ENCODE data around the gene SPX. TPM values are rescaled to one million over a fixed set of nuclear protein-coding genes. Genes with fewer than 3 reads are reported as not detected.

SPX gene
- total RNA-seq, 4 donors from 2014 or later = 1.5 to 2.4 (median 1.6) TPM; not detected in 1

GRCh38 chr12:21543151-21543550, 17.1 kb downstream of the SPX start:
- no peaks in the 10 kb centered on the region for H3K9me3 ChIP-seq
- H3K27me3 ChIP-seq = no peaks in the 10 kb centered on the region
- DNase-seq (ENCODE audit: low spot score in 2 of 2) = no peak
- no peak for TF ChIP-seq POLR2A (IDR thresholded peaks at IDR 0.05)
- TF ChIP-seq CTCF (IDR thresholded peaks at IDR 0.05) = no peak
- TF ChIP-seq EP300 (IDR thresholded peaks at IDR 0.05) = no peak
- no peaks in the 10 kb centered on the region for H3K4me1 ChIP-seq
- H3K27ac ChIP-seq = no peak overlapping the region
- no peaks in the 10 kb centered on the region for H3K36me3 ChIP-seq
- no peak overlapping the region for H3K4me3 ChIP-seq

- Histone ChIP-seq H3K4me1 (no peaks in the 10 kb centered on the region), H3K9me3 (no peaks in the 10 kb centered on the region), H3K4me3 (no peak overlapping the region), H3K27me3 (no peaks in the 10 kb centered on the region), H3K27ac (no peak overlapping the region), H3K36me3 (no peaks in the 10 kb centered on the region)
- DNase-seq (ENCODE audit: low spot score in 2 of 2) = no peak
- no peak for TF ChIP-seq CTCF (IDR thresholded peaks at IDR 0.05)
- 86 to 92% methylated on average over 2 of the region's 2 CpGs for WGBS, 2 donors
Measured at GRCh38 chr12:21545557-21545956, 19.5 kb downstream of the SPX start.

- TF ChIP-seq EP300 (IDR thresholded peaks at IDR 0.05) = no peak
- no peak for TF ChIP-seq POLR2A (IDR thresholded peaks at IDR 0.05)
- TF ChIP-seq CTCF (IDR thresholded peaks at IDR 0.05) = no peak
- H3K9me3 ChIP-seq = no peaks in the 10 kb centered on the region
- H3K4me3 ChIP-seq = no peak overlapping the region
- WGBS, 2 donors = 5 to 13% methylated on average over 1 of the region's 1 CpG
- H3K4me1 ChIP-seq = peaks cover 0 to 5% (median 0%) of the 10 kb centered on the region in 4 donors
- H3K36me3 ChIP-seq = no peaks in the 10 kb centered on the region
- no peak overlapping the region for H3K27ac ChIP-seq
- H3K27me3 ChIP-seq = no peaks in the 10 kb centered on the region
- no peak for DNase-seq (ENCODE audit: low spot score in 2 of 2)
Measured at GRCh38 chr12:21546716-21547115, 20.6 kb downstream of the SPX start.

GRCh38 chr12:21547437-21547836, 21.3 kb downstream of the SPX start:
- Histone ChIP-seq H3K4me3 (no peak overlapping the region), H3K4me1 (peaks cover 0 to 12% (median 0%) of the 10 kb centered on the region in 4 donors), H3K9me3 (no peaks in the 10 kb centered on the region), H3K36me3 (no peaks in the 10 kb centered on the region), H3K27ac (no peak overlapping the region), H3K27me3 (no peaks in the 10 kb centered on the region)
- WGBS, 2 donors = 71 to 83% methylated on average over 1 of the region's 1 CpG
- DNase-seq (ENCODE audit: low spot score in 2 of 2) = no peak
- no peak for TF ChIP-seq CTCF (IDR thresholded peaks at IDR 0.05)
- TF ChIP-seq EP300 (IDR thresholded peaks at IDR 0.05) = no peak
- TF ChIP-seq POLR2A (IDR thresholded peaks at IDR 0.05) = no peak

GRCh38 chr12:21551841-21552465, 25.9 kb downstream of the SPX start:
- no peak overlapping the region for H3K27ac ChIP-seq
- DNase-seq (ENCODE audit: low spot score in 2 of 2) = no peak
- H3K4me1 ChIP-seq = peaks cover 0 to 12% (median 0%) of the 10 kb centered on the region in 4 donors
- H3K36me3 ChIP-seq = no peaks in the 10 kb centered on the region
- no peaks in the 10 kb centered on the region for H3K9me3 ChIP-seq
- TF ChIP-seq EP300 (IDR thresholded peaks at IDR 0.05) = no peak
- TF ChIP-seq POLR2A (IDR thresholded peaks at IDR 0.05) = no peak
- H3K4me3 ChIP-seq = no peak overlapping the region
- 28 to 30% methylated on average over 4 of the region's 4 CpGs for WGBS, 2 donors
- H3K27me3 ChIP-seq = no peaks in the 10 kb centered on the region

Data from tibial nerve (tissue), 4 donors.